Thyroid gland (tissue), 4 donors: Measurements from ENCODE around the gene C6orf132. TPM values are rescaled to one million over a fixed set of nuclear protein-coding genes. Genes with fewer than 3 reads are reported as not detected.

Experiments
- DNase-seq, 2 donors: peaks; one replicate each; pipeline ENCODE4 v3.0.0-alpha.2; 2019
- H3K27ac ChIP-seq, 3 donors: fragments of 200-600 bp; sonication (generic); 1 replicate in 2 of 3; 2 replicates in 1 of 3; pipeline ENCODE4 v1.5.1; 2016 to 2019; ENCODE audit warnings: mild to moderate bottlenecking in 1 of 3, moderate library complexity in 1 of 3
- H3K27me3 ChIP-seq: fragments of 200-600 bp; sonication (generic); one replicate; pipeline ENCODE4 v1.5.1; 2019
- H3K36me3 ChIP-seq, 2 donors: fragments of 200-600 bp; sonication (generic); one replicate each; pipeline ENCODE4 v1.5.1; 2016 to 2019
- H3K4me1 ChIP-seq, 2 donors: fragments of 200-600 bp; sonication (generic); one replicate each; pipeline ENCODE4 v1.5.1; 2017 to 2019
- H3K4me3 ChIP-seq, 3 donors: fragments of 200-600 bp; sonication (generic); replicated peaks in 1 of 3; 1 replicate in 2 of 3; 2 replicates in 1 of 3; pipeline ENCODE4 v1.5.1; 2016; ENCODE audit warnings: mild to moderate bottlenecking in 1 of 3
- H3K9me3 ChIP-seq: fragments of 200-600 bp; sonication (generic); one replicate; pipeline ENCODE4 v1.5.1; 2017
- POLR2A ChIP-seq, 2 donors: fragments of 450-650 bp; IDR thresholded peaks; one replicate each; pipeline ENCODE4 v1.6.1; 2017; ENCODE audit warnings: antibody characterized with exemption in 2 of 2, mild to moderate bottlenecking in 2 of 2, moderate library complexity in 1 of 2
- WGBS, 2 donors: methylation state at CpG; one replicate each; pipeline ENCODE4 v1.1.5; 2017; 5-methylcytosine and 5-hydroxymethylcytosine counted together
- intact Hi-C: fragments of 100-400 bp; cut with DNase I; formaldehyde crosslinking; loops from one replicate; pipeline ENCODE4 v1.15.1; 2023
- total RNA-seq, 4 donors: library from RNA; depleted of rRNA; stranded (reverse); fragments of >200 nt; gene quantifications; one replicate each; pipeline ENCODE4 v1.2.3, GENCODE V29; 2016
- TF ChIP-seq, protein P1 (sequence below), 6 experiments: fragments of 200-600 bp in 3 of 6; fragments of 450-650 bp in 3 of 6; sonication (generic) in 3 of 6; IDR thresholded peaks; one replicate each; pipeline ENCODE4 v1.5.1; 2016 to 2019; ENCODE audit warnings: antibody characterized with exemption in 6 of 6, mild to moderate bottlenecking in 2 of 6, inconsistent platforms in 1 of 6, moderate library complexity in 1 of 6

Gene C6orf132
- total RNA-seq, 4 donors from 2014 or later: 14.8 to 34.3 (median 30.6) TPM

DNA sequence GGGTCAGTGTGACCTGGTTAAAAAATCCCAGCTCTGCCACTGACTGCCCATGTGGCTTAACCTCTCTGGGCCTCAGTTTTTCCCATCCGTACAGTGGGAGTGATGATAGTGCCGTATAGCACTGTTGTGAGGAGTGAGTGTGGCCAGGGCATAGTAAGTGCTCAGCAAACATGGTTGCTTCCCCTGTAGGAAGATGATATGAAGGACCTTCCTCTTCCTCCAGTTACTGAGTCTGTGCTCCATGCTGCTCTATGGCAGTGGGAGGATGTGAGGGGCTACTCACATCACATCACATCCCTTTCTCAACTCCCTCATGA is 13.1 kb downstream of the C6orf132 start:
- Histone ChIP-seq H3K4me1 (peaks cover 2 to 3% of the 10 kb centered on the region in 2 donors), H3K27ac (no peak overlapping the region), H3K4me3 (no peak overlapping the region), H3K27me3 (no peaks in the 10 kb centered on the region), H3K9me3 (no peaks in the 10 kb centered on the region), H3K36me3 (peaks cover 5 to 10% of the 10 kb centered on the region in 2 donors)
- intact Hi-C loops: no loop called here
- no peak for TF ChIP-seq POLR2A (IDR thresholded peaks at IDR 0.05)
- TF ChIP-seq, protein P1, sequence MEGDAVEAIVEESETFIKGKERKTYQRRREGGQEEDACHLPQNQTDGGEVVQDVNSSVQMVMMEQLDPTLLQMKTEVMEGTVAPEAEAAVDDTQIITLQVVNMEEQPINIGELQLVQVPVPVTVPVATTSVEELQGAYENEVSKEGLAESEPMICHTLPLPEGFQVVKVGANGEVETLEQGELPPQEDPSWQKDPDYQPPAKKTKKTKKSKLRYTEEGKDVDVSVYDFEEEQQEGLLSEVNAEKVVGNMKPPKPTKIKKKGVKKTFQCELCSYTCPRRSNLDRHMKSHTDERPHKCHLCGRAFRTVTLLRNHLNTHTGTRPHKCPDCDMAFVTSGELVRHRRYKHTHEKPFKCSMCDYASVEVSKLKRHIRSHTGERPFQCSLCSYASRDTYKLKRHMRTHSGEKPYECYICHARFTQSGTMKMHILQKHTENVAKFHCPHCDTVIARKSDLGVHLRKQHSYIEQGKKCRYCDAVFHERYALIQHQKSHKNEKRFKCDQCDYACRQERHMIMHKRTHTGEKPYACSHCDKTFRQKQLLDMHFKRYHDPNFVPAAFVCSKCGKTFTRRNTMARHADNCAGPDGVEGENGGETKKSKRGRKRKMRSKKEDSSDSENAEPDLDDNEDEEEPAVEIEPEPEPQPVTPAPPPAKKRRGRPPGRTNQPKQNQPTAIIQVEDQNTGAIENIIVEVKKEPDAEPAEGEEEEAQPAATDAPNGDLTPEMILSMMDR (IDR thresholded peaks at IDR 0.05): no peak
- 100% methylated on average over 2 of the region's 2 CpGs for WGBS, 2 donors
- DNase-seq: no peak

DNA sequence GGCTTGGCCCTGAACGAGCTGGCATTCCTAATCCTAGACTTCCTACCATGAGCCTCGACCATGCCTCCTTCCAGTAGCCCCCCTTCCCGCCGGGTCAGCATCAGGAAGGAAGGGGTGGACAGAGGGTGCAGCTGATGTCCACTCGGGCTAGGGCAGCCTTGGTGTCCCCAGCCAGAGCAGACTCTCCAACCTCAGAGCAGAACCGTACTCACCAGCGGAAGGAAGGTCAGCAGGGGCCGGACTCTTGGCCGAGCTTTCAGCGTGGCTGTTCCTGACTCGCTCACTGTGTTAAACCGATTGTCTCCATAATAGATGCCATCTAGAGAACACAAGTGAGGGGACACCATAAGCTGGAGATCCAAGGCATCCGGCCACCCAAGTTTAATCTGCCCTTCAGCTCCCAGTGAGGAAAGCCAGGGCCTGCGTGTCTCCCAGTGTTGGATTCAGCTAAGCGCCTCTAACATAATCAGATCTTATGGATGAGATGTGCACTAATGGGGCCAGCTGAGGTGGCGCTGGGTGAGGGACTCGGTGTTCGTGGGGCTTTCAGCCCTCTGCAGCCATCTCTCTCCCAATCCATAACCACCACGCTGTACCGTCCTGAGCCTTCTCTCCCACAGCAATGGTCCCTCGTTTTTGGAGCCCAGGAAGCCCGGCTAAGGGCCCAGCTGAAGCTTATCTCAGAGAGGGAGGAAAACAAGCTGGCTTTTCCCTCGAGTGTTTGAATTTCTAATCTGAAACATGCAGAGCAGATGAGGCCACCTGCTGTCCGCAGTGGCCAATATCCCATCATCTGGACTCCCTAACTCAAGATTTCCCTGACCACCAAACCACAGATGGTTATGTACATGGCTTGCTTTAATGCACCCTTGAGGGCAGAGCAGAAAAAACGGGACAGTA is 13.7 kb downstream of the C6orf132 start:
- Histone ChIP-seq H3K4me3 (no peak overlapping the region), H3K4me1 (peaks cover 8 to 9% of the 10 kb centered on the region in 2 donors), H3K27ac (no peak overlapping the region), H3K9me3 (no peaks in the 10 kb centered on the region), H3K36me3 (peaks cover 5 to 10% of the 10 kb centered on the region in 2 donors), H3K27me3 (no peaks in the 10 kb centered on the region)
- DNase-seq: no peak
- WGBS, 2 donors: 85 to 87% methylated on average over 23 to 25 of the region's 25 CpGs
- TF ChIP-seq POLR2A (IDR thresholded peaks at IDR 0.05): no peak
- TF ChIP-seq, protein P1 (IDR thresholded peaks at IDR 0.05): no peak
- intact Hi-C loops: no loop called here

DNA sequence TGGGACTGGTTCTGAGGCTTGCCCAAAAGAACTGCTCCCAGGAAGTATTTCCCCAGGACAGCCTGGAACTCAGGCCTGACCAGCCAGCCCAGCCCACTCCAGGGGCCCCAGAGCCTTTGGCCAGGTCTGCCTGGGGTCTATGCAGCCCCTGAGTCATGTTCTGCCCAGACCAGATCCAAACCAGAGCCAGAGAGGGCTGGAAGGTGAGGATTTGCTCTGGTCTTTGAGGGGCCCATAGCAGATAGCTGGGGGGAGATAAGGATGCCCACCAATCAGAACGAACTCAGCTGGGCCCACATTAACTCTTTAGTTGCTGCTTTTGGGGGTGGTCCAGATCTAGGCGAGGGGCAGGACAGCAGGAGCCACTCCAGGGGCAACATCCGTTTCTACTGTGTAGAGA is 16.8 kb downstream of the C6orf132 start:
- Histone ChIP-seq H3K9me3 (no peaks in the 10 kb centered on the region), H3K36me3 (peaks cover 5 to 10% of the 10 kb centered on the region in 2 donors), H3K27ac (peak overlapping the region in 1 of 3 donors; percentile 77), H3K4me3 (no peak overlapping the region), H3K4me1 (peaks cover 35 to 39% of the 10 kb centered on the region in 2 donors), H3K27me3 (no peaks in the 10 kb centered on the region)
- intact Hi-C loops: no loop called here
- DNase-seq: no peak
- 60 to 81% methylated on average over 3 of the region's 3 CpGs for WGBS, 2 donors
- TF ChIP-seq, protein P1 (IDR thresholded peaks at IDR 0.05): no peak
- no peak for TF ChIP-seq POLR2A (IDR thresholded peaks at IDR 0.05)

DNA sequence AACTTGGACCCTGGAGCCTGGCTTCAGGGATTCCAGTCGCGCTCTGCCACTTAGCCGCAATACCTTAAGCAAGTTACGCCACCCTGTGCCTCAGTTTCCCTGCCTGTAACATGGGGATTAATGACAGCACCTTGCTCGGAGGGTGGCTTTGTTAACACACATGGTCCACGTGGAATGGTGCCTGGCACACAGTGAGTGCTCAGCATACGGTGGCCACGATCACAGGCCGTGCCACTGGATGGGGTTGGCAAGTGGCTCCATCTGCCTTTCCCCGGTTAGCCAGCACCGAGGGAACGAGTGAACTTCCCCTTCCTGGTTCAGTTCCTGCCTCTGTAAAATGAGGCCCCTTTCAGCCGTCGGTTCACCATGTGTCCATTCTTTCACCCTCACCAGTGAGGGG is 17.2 kb downstream of the C6orf132 start:
- H3K9me3 ChIP-seq: no peaks in the 10 kb centered on the region
- WGBS, 2 donors: 83 to 85% methylated on average over 14 of the region's 14 CpGs
- intact Hi-C loops: no loop called here
- peaks cover 5 to 10% of the 10 kb centered on the region in 2 donors for H3K36me3 ChIP-seq
- peaks cover 39 to 43% of the 10 kb centered on the region in 2 donors for H3K4me1 ChIP-seq
- DNase-seq: no peak
- peak overlapping the region in 1 of 3 donors; percentile 77 for H3K27ac ChIP-seq
- TF ChIP-seq POLR2A (IDR thresholded peaks at IDR 0.05): no peak
- TF ChIP-seq, protein P1 (IDR thresholded peaks at IDR 0.05): no peak
- H3K4me3 ChIP-seq: no peak overlapping the region
- no peaks in the 10 kb centered on the region for H3K27me3 ChIP-seq

DNA sequence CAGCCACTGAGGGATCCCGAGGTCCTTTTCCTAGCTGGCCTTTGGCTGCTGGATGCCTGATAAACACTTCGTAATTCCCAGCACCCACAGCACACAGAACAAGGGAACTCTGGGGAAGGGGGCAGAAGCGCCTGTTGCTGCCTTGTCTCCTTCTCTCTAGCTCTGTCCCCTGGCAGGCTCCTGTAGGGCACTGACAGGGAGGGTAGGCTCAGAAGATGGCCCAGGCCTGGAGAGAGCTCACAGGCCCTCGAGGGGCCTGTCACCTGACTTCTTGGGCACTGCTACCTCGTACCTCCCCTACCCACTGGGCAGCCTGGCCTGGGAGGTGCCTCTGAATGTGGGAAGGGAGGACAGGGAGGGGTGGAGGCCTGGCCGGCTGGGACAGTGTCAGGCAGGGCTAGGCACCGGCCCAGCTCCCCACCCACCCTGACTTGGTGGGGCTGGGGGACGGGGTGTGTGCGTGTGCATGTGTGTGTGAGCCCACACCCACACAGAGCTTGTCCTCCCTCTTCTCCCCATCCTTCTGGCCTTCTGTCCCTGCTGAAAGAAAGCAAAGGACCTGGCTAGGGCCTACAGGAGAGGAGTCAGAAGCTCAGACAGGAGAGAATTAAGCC is 18.1 kb downstream of the C6orf132 start:
- TF ChIP-seq POLR2A (IDR thresholded peaks at IDR 0.05): no peak
- TF ChIP-seq, protein P1 (IDR thresholded peaks at IDR 0.05): no peak
- Histone ChIP-seq H3K27me3 (no peaks in the 10 kb centered on the region), H3K9me3 (no peaks in the 10 kb centered on the region), H3K4me1 (peaks cover 39 to 51% of the 10 kb centered on the region in 2 donors), H3K4me3 (no peak overlapping the region), H3K36me3 (peaks cover 5 to 10% of the 10 kb centered on the region in 2 donors), H3K27ac (peak overlapping the region; percentile 77 to 84 (median 78))
- intact Hi-C loops: no loop called here
- 70 to 82% methylated on average over 3 to 5 of the region's 9 CpGs for WGBS, 2 donors
- peak; percentile 43 for DNase-seq
